SK-N-SH (cell line): ENCODE data around the gene MYOT.

Source experiments
- CTCF ChIP-seq: fragments of 200-600 bp; sonication (generic); IDR thresholded peaks from 2 replicates; pipeline ENCODE4 v1.6.1; 2017; ENCODE audit warnings: antibody characterized with exemption, mild to moderate bottlenecking, moderate library complexity
- EP300 ChIP-seq, 2 experiments: IDR thresholded peaks; 2 replicates each; pipeline versions ENCODE4 v1.4.0 to v1.6.1; 2012; ENCODE audit warnings: borderline replicate concordance in 1 of 2, low read depth in 1 of 2, low read length in 1 of 2
- EZH2phosphoT487 ChIP-seq: fragments of 200-600 bp; sonication (generic); IDR thresholded peaks from 2 replicates; pipeline ENCODE4 v1.6.1; 2017; ENCODE audit warnings: low read depth, mixed run types, mild to moderate bottlenecking, antibody characterized with exemption, moderate library complexity, borderline replicate concordance
- GABPA ChIP-seq: IDR thresholded peaks from 2 replicates; pipeline ENCODE4 v1.4.0; 2012; ENCODE audit warnings: low read depth, mild to moderate bottlenecking
- JUND ChIP-seq: IDR thresholded peaks from 2 replicates; pipeline ENCODE4 v1.4.0; 2012
- MAX ChIP-seq: IDR thresholded peaks from 2 replicates; pipeline ENCODE4 v1.4.0; 2012; ENCODE audit warnings: low read depth
- MXI1 ChIP-seq: IDR thresholded peaks from 2 replicates; pipeline ENCODE4 v1.6.1; 2012; ENCODE audit warnings: mild to moderate bottlenecking, low read depth, low read length, improper control_type of control experiment
- RAD21 ChIP-seq: IDR thresholded peaks from 2 replicates; pipeline ENCODE4 v1.6.1; 2012; ENCODE audit warnings: mild to moderate bottlenecking, low read length
- REST ChIP-seq: IDR thresholded peaks from 2 replicates; pipeline ENCODE4 v1.6.1; 2012; ENCODE audit warnings: mild to moderate bottlenecking, low read depth, low read length, moderate library complexity
- SIN3A ChIP-seq: IDR thresholded peaks from 2 replicates; pipeline ENCODE4 v1.6.1; 2012; ENCODE audit warnings: low read depth, mild to moderate bottlenecking, low read length, moderate library complexity, borderline replicate concordance
- TEAD4 ChIP-seq: IDR thresholded peaks from 2 replicates; pipeline ENCODE4 v1.4.0; 2012; ENCODE audit warnings: mild to moderate bottlenecking, borderline replicate concordance; ENCODE audit not compliant: insufficient read depth
- USF2 ChIP-seq: fragments of 150-350 bp; IDR thresholded peaks from 2 replicates; pipeline ENCODE4 v1.6.1; 2017; ENCODE audit warnings: antibody characterized with exemption, low read length, low read depth, borderline replicate concordance

GRCh38 chr5:137822984-137823383, 44.7 kb upstream of the MYOT start:
- TF ChIP-seq CTCF (no peak), MXI1 (no peak), EP300 (IDR thresholded peaks at IDR 0.05; ENCODE audit: borderline replicate concordance in 1 of 2, low read depth in 1 of 2, low read length in 1 of 2) (no peak), TEAD4 (no peak), EZH2phosphoT487 (no peak), USF2 (no peak), GABPA (no peak), SIN3A (no peak), REST (no peak), RAD21 (no peak), JUND (no peak), MAX (no peak)
